Breast epithelium (tissue), 4 donors: Measurements from ENCODE around the gene PTPRM. TPM values are rescaled to one million over a fixed set of nuclear protein-coding genes. Genes with fewer than 3 reads are reported as not detected.

Source experiments
- DNase-seq, 2 donors: peaks; one replicate each; pipeline ENCODE4 v3.0.0-alpha.2; 2019; ENCODE audit warnings: low spot score in 2 of 2
- H3K27ac ChIP-seq, 2 donors: fragments of 200-600 bp; sonication (generic) in 1 of 2; one replicate each; pipeline ENCODE4 v1.5.1; 2016 to 2019; ENCODE audit warnings: mild to moderate bottlenecking in 1 of 2
- H3K27me3 ChIP-seq, 2 donors: fragments of 200-600 bp; sonication (generic) in 1 of 2; one replicate each; pipeline versions ENCODE4 v1.5.1 to v1.6.0; 2017 to 2019; ENCODE audit warnings: control low read depth in 1 of 2, mild to moderate bottlenecking in 1 of 2
- H3K36me3 ChIP-seq: fragments of 200-600 bp; one replicate; pipeline ENCODE4 v1.5.1; 2019
- H3K4me1 ChIP-seq, 2 donors: fragments of 200-600 bp; sonication (generic); one replicate each; pipeline ENCODE4 v1.5.1; 2016 to 2019; ENCODE audit warnings: control low read depth in 1 of 2
- H3K4me3 ChIP-seq, 3 donors: fragments of 200-600 bp; sonication (generic); 1 replicate in 2 of 3; 2 replicates in 1 of 3; pipeline ENCODE4 v1.5.1; 2016 to 2019; ENCODE audit warnings: mild to moderate bottlenecking in 3 of 3, moderate library complexity in 2 of 3
- H3K9me3 ChIP-seq, 2 donors: fragments of 200-600 bp; sonication (generic) in 1 of 2; one replicate each; pipeline ENCODE4 v1.5.1; 2016 to 2019; ENCODE audit warnings: control low read depth in 1 of 2
- CTCF ChIP-seq, 3 donors: fragments of 450-650 bp; IDR thresholded peaks; one replicate each; pipeline ENCODE4 v1.5.1; 2016 to 2017; ENCODE audit warnings: antibody characterized with exemption in 3 of 3, mild to moderate bottlenecking in 3 of 3, moderate library complexity in 3 of 3
- POLR2A ChIP-seq: fragments of 450-650 bp; IDR thresholded peaks from one replicate; pipeline ENCODE4 v1.6.1; 2016; ENCODE audit warnings: antibody characterized with exemption, mild to moderate bottlenecking, moderate library complexity
- POLR2AphosphoS5 ChIP-seq, 3 donors: sonication (generic); formaldehyde crosslinking; IDR thresholded peaks; one replicate each; pipeline ENCODE4 v1.6.1; 2017; ENCODE audit warnings: antibody characterized with exemption in 3 of 3
- intact Hi-C: fragments of 100-400 bp; cut with DNase I; formaldehyde crosslinking; loops from one replicate; pipeline ENCODE4 v1.15.1; 2023; ENCODE audit warnings: low total_unique reads
- total RNA-seq, 3 donors: library from RNA; depleted of rRNA; stranded (reverse); fragments of >200 nt; gene quantifications; one replicate each; pipeline ENCODE4 v1.1.0, GENCODE V29; 2016

The PTPRM gene
- total RNA-seq, 3 donors from 2014 or later: 41.7 to 181 (median 140) TPM

DNA sequence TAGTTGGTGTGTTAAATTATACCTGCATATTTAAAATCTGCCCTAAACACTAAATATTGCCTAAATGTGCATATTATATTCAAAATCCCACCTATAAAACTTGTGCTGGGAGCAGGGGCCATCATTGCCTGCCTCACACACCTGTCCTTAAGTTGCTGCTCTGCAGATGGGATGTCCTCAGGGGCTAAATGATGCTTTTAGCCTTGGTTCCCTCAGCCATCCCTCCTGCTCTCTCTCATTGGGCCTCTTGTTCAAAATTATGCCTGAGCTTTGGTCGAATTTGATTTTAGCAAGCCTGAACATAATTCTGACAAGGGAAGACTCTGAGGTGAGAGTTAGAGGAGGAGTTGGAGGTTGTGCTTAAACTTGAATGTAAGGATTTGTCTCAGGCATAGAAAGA is 723.8 kb downstream of the PTPRM start:
- H3K4me1 ChIP-seq: no peaks in the 10 kb centered on the region
- no peak overlapping the region for H3K27ac ChIP-seq
- H3K9me3 ChIP-seq: no peaks in the 10 kb centered on the region
- H3K36me3 ChIP-seq: no peaks in the 10 kb centered on the region
- H3K27me3 ChIP-seq: no peaks in the 10 kb centered on the region
- TF ChIP-seq POLR2A: no peak
- TF ChIP-seq CTCF (IDR thresholded peaks at IDR 0.05): no peak
- TF ChIP-seq POLR2AphosphoS5 (IDR thresholded peaks at IDR 0.05): no peak
- intact Hi-C loops: no loop called here
- no peak overlapping the region for H3K4me3 ChIP-seq
- DNase-seq: no peak

DNA sequence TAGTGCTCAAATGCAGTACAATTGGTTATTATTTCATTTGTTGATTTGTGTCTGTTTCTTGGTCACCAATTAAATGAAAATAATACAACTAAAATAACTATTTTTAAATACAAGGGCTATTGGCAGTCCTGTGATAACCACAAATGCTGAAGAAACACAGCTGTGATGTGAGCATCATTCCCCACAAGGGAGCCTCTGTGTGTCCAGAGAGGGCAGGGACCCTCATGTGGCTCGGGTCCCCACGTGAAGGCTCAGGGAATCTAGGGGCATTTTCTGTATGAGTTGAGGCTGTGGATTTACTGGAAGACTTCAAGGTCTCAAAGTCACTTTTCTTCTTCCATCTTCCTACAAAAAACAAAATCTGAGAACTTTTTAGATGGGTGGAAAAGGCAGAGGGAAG is 726.1 kb downstream of the PTPRM start:
- Histone ChIP-seq H3K4me1 (no peaks in the 10 kb centered on the region), H3K27me3 (no peaks in the 10 kb centered on the region), H3K36me3 (no peaks in the 10 kb centered on the region), H3K27ac (no peak overlapping the region), H3K9me3 (no peaks in the 10 kb centered on the region), H3K4me3 (no peak overlapping the region)
- no peak for DNase-seq
- intact Hi-C loops: no loop called here
- TF ChIP-seq POLR2A: no peak
- TF ChIP-seq POLR2AphosphoS5 (IDR thresholded peaks at IDR 0.05): no peak
- no peak for TF ChIP-seq CTCF (IDR thresholded peaks at IDR 0.05)

DNA sequence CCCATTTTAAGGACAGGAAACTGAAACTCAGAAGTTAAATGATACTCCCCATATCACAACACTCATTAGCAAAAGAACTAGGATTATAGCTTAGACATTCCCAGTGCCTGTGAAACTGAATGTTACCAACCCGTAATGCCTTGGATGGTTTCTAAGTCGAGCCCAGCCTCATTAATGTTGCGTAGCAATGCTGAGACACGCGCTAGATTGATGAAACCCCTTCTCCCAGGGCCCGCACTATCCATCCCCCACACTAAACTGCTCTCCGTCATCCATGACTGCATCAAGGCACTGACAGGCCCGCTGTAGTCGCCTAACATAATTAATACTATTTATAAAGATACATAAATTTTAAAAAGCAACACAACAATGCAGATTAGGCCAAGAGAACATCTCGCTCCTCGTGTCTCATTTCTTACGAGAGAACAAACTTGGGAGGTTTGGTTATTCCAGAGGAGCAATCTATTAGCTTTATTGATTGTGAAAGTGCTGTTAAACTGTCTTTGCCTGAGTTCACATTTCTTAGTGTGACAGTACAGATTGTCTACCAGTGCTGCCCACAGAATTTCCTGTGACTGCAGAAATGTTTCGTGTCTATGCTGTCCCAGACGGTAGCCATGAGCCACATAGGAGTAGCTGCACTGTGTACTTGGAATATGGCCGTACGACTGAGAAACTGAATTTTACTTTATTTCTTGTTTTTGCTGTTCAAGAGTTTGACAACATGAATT is 729.9 kb downstream of the PTPRM start:
- Histone ChIP-seq H3K27ac (no peak overlapping the region), H3K4me3 (no peak overlapping the region), H3K36me3 (no peaks in the 10 kb centered on the region), H3K27me3 (no peaks in the 10 kb centered on the region), H3K4me1 (no peaks in the 10 kb centered on the region), H3K9me3 (no peaks in the 10 kb centered on the region)
- intact Hi-C loops: no loop called here
- no peak for DNase-seq
- TF ChIP-seq POLR2AphosphoS5 (IDR thresholded peaks at IDR 0.05): no peak
- no peak for TF ChIP-seq POLR2A
- no peak for TF ChIP-seq CTCF (IDR thresholded peaks at IDR 0.05)

- no peak for TF ChIP-seq CTCF (IDR thresholded peaks at IDR 0.05)
- no peak for TF ChIP-seq POLR2A
- H3K4me3 ChIP-seq: no peak overlapping the region
Observed at GRCh38 chr18:8298186-8298585, 731.1 kb downstream of the PTPRM start.

DNA sequence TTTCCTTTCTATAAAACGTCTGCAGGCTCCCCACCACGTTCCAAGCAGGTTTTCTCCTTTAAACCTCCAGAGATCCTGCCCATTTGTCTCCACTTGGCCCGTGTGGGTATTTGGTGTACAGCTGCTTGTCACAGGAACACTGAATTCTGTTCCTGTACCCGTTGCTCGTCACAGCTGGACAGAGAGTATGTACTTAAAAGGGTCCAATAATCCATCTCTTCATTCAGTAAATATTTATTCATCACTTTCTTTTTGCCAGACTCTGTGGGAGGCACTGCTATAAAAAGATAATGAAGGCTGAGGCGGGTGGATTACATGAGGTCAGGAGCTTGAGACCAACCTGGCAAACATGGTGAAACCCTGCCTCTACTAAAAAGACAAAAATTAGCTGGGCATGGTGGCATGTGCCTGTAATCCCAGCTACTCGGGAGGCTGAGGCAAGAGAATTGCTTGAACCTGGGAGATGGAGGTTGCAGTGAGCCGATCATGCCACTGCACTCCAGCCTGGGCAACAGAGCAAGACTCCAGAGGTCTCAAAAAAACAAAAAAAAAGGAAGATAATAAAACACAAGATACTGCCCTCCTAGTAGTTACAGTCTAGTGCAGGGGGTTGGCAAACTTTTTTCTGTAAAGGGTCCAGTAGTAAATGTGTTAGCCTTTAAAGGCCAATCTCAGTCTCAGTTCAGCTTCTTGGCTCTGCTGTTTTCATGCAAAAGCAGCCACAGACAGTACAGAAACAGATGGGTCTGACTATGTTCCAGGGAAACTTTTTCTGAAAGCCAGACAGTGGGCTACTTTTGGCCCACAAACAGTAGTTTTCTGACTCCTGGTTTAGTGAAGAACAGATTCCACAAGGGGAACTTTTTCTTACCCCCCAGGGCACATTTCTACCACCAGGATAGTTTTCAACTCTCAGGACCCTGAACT is 732.2 kb downstream of the PTPRM start:
- H3K9me3 ChIP-seq: no peaks in the 10 kb centered on the region
- no peak for DNase-seq
- no peak overlapping the region for H3K27ac ChIP-seq
- no peaks in the 10 kb centered on the region for H3K36me3 ChIP-seq
- H3K4me1 ChIP-seq: no peaks in the 10 kb centered on the region
- intact Hi-C loops: no loop called here
- H3K4me3 ChIP-seq: no peak overlapping the region
- TF ChIP-seq POLR2AphosphoS5 (IDR thresholded peaks at IDR 0.05) (no peak), CTCF (IDR thresholded peaks at IDR 0.05) (no peak), POLR2A (no peak)
- H3K27me3 ChIP-seq: no peaks in the 10 kb centered on the region

More at GRCh38 chr18:8298186-8298585, 731.1 kb downstream of the PTPRM start:
- DNase-seq: no peak
- no peaks in the 10 kb centered on the region for H3K4me1 ChIP-seq
- no peak overlapping the region for H3K27ac ChIP-seq
- intact Hi-C loops: no loop called here
- H3K36me3 ChIP-seq: no peaks in the 10 kb centered on the region
- no peaks in the 10 kb centered on the region for H3K27me3 ChIP-seq
- no peaks in the 10 kb centered on the region for H3K9me3 ChIP-seq
